Parathyroid adenoma (tissue), 2 donors: Measurements from ENCODE around the gene C6orf58.
"Not testable (repeated sequence)": the region's sequence is repeated elsewhere in the genome, so short reads cannot be mapped to it uniquely, and the experiment has no call there.

Source experiments
- H2AFZ ChIP-seq: fragments of 300-600 bp; sonication (generic); one replicate; pipeline ENCODE4 v1.7.0; 2017; ENCODE audit warnings: antibody characterized with exemption, mild to moderate bottlenecking
- H3K27ac ChIP-seq: fragments of 300-600 bp; sonication (generic); one replicate; pipeline ENCODE4 v1.7.0; 2017
- H3K27me3 ChIP-seq: fragments of 300-600 bp; sonication (generic); one replicate; pipeline ENCODE4 v1.7.0; 2017; ENCODE audit warnings: low read length; ENCODE audit not compliant: control insufficient read depth, insufficient read depth
- H3K36me3 ChIP-seq: fragments of 300-600 bp; sonication (generic); one replicate; pipeline ENCODE4 v1.7.0; 2017; ENCODE audit warnings: low read length; ENCODE audit not compliant: control insufficient read depth, insufficient read depth
- H3K4me1 ChIP-seq: fragments of 300-600 bp; sonication (generic); one replicate; pipeline ENCODE4 v1.7.0; 2017; ENCODE audit warnings: control low read depth
- H3K4me2 ChIP-seq: fragments of 300-600 bp; sonication (generic); one replicate; pipeline ENCODE4 v1.7.0; 2017; ENCODE audit warnings: low read length
- H3K4me3 ChIP-seq: fragments of 300-600 bp; sonication (generic); one replicate; pipeline ENCODE4 v1.7.0; 2017; ENCODE audit warnings: low read depth, low read length
- H3K79me2 ChIP-seq: fragments of 300-600 bp; sonication (generic); one replicate; pipeline ENCODE4 v1.7.0; 2017; ENCODE audit warnings: control low read depth
- H3K9ac ChIP-seq: fragments of 300-600 bp; sonication (generic); one replicate; pipeline ENCODE4 v1.7.0; 2017; ENCODE audit warnings: mild to moderate bottlenecking
- H3K9me3 ChIP-seq: fragments of 300-600 bp; sonication (generic); one replicate; pipeline ENCODE4 v1.7.0; 2017; ENCODE audit warnings: low read length; ENCODE audit not compliant: control insufficient read depth
- TF ChIP-seq, protein P1 (sequence below): fragments of 300-600 bp; sonication (generic); IDR thresholded peaks from one replicate; pipeline ENCODE4 v1.7.0; 2017; ENCODE audit warnings: antibody characterized with exemption, mild to moderate bottlenecking
- donor health status: primary hyperparathyroidism.

C6orf58 gene

DNA sequence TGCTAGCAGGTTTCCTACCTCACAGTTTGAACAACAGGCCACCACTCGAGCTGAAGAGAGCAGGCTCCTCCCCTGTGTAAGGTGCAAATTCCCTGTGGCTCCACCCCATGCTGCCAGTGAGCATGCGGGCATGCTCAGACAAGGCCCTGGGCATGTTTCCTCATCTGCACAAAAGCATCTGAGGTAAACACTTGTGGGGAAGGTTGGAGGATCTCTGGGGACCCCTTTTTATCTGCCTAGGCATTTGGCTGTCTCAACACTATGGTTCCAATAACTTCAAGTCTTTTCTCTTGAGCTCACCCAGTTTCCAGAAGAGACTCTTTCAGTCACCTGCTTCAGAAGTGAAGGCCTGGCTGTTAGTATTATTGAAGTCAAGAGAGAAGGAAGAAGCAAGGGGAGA is 9.4 kb downstream of the C6orf58 start:
- Histone ChIP-seq H3K9me3 (no peaks in the 10 kb centered on the region), H3K79me2 (no peaks in the 10 kb centered on the region), H3K4me3 (no peak overlapping the region), H3K4me2 (no peak overlapping the region), H3K27me3 (no peaks in the 10 kb centered on the region), H2AFZ (no peak overlapping the region), H3K36me3 (no peaks in the 10 kb centered on the region), H3K9ac (no peak overlapping the region), H3K27ac (no peak overlapping the region), H3K4me1 (no peaks in the 10 kb centered on the region)
- TF ChIP-seq, protein P1, sequence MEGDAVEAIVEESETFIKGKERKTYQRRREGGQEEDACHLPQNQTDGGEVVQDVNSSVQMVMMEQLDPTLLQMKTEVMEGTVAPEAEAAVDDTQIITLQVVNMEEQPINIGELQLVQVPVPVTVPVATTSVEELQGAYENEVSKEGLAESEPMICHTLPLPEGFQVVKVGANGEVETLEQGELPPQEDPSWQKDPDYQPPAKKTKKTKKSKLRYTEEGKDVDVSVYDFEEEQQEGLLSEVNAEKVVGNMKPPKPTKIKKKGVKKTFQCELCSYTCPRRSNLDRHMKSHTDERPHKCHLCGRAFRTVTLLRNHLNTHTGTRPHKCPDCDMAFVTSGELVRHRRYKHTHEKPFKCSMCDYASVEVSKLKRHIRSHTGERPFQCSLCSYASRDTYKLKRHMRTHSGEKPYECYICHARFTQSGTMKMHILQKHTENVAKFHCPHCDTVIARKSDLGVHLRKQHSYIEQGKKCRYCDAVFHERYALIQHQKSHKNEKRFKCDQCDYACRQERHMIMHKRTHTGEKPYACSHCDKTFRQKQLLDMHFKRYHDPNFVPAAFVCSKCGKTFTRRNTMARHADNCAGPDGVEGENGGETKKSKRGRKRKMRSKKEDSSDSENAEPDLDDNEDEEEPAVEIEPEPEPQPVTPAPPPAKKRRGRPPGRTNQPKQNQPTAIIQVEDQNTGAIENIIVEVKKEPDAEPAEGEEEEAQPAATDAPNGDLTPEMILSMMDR, result no peak

DNA sequence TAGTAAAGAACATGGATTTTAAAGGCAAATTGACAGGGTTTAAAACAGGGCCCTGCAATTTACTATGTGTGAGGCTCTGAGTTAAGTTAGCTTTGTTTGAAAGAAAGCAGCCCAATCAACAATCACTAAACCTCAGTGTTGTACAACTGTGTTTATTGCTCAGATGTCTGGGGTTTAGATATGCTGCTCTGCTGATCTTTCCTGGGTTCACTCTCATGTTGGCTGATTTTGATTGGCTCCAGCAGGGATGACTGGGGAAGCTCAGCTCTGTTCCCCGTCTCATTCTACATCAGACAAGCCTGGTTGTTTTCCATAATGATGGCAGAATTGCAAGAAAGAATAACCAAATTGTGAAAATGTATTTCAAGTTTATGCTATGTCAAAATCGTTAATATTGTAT is 10.9 kb downstream of the C6orf58 start:
- H3K36me3 ChIP-seq, result no peaks in the 10 kb centered on the region
- no peak overlapping the region for H3K27ac ChIP-seq
- no peaks in the 10 kb centered on the region for H3K4me1 ChIP-seq
- H3K9me3 ChIP-seq, result no peaks in the 10 kb centered on the region
- no peak overlapping the region for H3K9ac ChIP-seq
- H3K79me2 ChIP-seq, result no peaks in the 10 kb centered on the region
- no peak overlapping the region for H3K4me2 ChIP-seq
- TF ChIP-seq, protein P1, result no peak
- no peaks in the 10 kb centered on the region for H3K27me3 ChIP-seq
- H2AFZ ChIP-seq, result no peak overlapping the region
- no peak overlapping the region for H3K4me3 ChIP-seq

DNA sequence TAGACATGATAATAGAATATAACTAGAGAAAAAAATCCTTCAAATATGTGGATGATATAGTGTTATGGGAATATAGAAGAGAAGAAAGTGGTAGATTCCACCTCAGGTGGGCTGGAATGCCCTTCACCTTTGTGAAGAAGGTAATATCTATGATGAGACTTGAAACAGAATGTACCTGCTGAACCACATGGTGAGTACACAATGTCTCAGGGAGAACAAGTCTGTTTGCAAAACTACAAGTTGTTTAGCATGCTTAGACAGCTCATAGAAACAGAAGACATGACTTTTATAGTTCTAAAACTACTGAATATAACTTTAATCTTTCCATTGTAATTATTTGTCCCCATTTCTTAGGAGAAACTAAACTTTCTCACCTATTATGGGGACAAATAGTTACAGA is 12.2 kb downstream of the C6orf58 start:
- Histone ChIP-seq H3K9ac (no peak overlapping the region), H3K27me3 (no peaks in the 10 kb centered on the region), H3K27ac (no peak overlapping the region), H3K4me2 (no peak overlapping the region), H2AFZ (no peak overlapping the region), H3K4me3 (no peak overlapping the region), H3K36me3 (no peaks in the 10 kb centered on the region), H3K79me2 (no peaks in the 10 kb centered on the region), H3K4me1 (no peaks in the 10 kb centered on the region), H3K9me3 (no peaks in the 10 kb centered on the region)
- TF ChIP-seq, protein P1, result no peak

DNA sequence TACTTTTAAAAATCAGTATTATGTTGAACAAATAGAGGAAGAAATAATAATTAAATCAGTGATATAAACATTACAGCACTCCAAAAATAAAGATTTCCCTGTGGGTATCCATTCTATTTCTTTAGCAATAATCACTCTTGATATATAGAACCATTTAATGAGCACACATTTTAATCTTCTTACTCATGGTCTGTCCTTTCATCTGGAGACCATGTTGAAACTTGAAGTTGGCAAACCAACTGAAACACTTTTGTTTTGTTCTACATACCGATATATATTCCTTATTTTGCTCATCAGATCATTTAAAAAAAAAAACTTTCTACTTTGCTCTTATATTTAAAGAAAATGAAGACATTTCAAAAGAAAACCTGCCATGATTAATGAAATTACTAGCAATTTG is 13.4 kb downstream of the C6orf58 start:
- Histone ChIP-seq H3K9me3 (no peaks in the 10 kb centered on the region), H3K4me2 (no peak overlapping the region)
- TF ChIP-seq, protein P1, result no peak

DNA sequence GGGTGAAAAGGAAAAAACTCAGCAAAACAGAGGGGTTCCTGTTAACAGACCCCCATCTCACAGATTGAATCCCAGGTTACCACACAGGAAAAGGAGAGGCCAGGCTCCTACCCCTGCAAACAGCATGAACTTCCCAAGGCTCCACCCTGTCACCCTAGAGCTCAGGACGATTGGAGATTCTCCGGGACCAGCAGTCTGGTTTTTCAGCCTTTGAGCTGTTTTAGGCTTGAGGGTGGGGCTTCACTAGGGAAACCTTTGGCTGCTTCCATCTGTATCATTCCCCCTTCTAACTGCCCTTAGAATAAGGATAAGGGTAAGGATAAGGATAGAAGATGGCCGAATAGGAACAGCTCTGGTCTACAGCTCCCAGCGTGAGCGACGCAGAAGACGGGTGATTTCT is 16.0 kb downstream of the C6orf58 start:
- no peak overlapping the region for H3K9ac ChIP-seq
- no peak overlapping the region for H3K27ac ChIP-seq
- H3K27me3 ChIP-seq, result no peaks in the 10 kb centered on the region
- no peak overlapping the region for H3K4me3 ChIP-seq
- no peaks in the 10 kb centered on the region for H3K9me3 ChIP-seq
- H3K79me2 ChIP-seq, result no peaks in the 10 kb centered on the region
- H2AFZ ChIP-seq, result no peak overlapping the region
- H3K36me3 ChIP-seq, result no peaks in the 10 kb centered on the region
- TF ChIP-seq, protein P1, result no peak
- no peak overlapping the region for H3K4me2 ChIP-seq
- H3K4me1 ChIP-seq, result no peaks in the 10 kb centered on the region

More for the DNA sequence above, 13.4 kb downstream of the C6orf58 start:
- no peak overlapping the region for H3K27ac ChIP-seq
- H2AFZ ChIP-seq, result no peak overlapping the region
- H3K4me1 ChIP-seq, result no peaks in the 10 kb centered on the region
- no peaks in the 10 kb centered on the region for H3K27me3 ChIP-seq
- no peak overlapping the region for H3K4me3 ChIP-seq
- no peak overlapping the region for H3K9ac ChIP-seq
- H3K79me2 ChIP-seq, result no peaks in the 10 kb centered on the region
- H3K36me3 ChIP-seq, result no peaks in the 10 kb centered on the region

DNA sequence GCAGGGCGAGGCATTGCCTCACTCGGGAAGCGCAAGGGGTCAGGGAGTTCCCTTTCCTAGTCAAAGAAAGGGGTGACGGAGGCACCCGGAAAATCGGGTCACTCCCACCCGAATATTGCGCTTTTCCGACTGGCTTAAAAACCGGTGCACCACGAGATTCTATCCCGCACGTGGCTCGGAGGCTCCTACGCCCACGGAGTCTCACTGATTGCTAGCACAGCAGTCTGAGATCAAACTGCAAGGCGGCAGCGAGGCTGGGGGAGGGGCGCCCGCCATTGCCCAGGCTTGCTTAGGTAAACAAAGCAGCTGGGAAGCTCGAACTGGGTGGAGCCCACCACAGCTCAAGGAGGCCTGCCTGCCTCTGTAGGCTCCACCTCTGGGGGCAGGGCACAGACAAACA is 16.5 kb downstream of the C6orf58 start:
- not testable (repeated sequence) for H3K79me2 ChIP-seq, H3K4me2 ChIP-seq, H3K36me3 ChIP-seq, H3K27me3 ChIP-seq, H3K9ac ChIP-seq, H3K9me3 ChIP-seq, H3K4me1 ChIP-seq, H3K27ac ChIP-seq, H2AFZ ChIP-seq, H3K4me3 ChIP-seq
